ENCODE data around the gene TSPYL6. TPM values are rescaled to one million over a fixed set of nuclear protein-coding genes. Genes with fewer than 3 reads are reported as not detected.

The TSPYL6 gene
- polyA plus RNA-seq, 1 of the 3 experiments (the other 2 are of a cell fraction) = not detected

DNA sequence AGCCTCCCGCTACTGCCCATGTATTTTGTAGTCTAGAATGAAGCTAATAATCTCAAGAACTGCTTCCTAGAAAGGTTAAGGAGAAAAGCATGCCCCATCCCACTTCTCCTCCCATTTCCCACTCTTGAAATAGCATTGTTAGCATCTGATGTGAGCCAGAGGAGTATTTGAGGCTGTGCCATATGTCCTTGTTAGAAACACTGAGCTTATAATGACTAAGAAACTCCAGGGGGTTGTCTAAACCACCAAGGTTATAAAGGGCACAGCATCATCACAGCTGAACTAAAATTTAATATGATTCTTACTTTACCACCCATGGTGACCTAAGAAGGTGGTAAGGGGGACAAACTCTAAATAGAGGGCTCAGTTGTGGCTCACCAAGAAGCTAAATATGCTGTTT lies 16.6 kb downstream of the TSPYL6 start:
- H3K36me3 ChIP-seq (replicated peaks in 1 of 2; ENCODE audit: control insufficient read depth in 1 of 2, insufficient read depth in 2 of 2, low read length in 1 of 2) = no peaks in the 10 kb centered on the region
- no peak overlapping the region for H3K9ac ChIP-seq
- 82% methylated on average over 1 of the region's 1 CpG for WGBS (ENCODE audit: low lambda C conversion rate)
- H3K79me2 ChIP-seq (ENCODE audit: insufficient read depth) = no peaks in the 10 kb centered on the region
- no peaks in the 10 kb centered on the region for H3K9me2 ChIP-seq
- H3K27me3 ChIP-seq (ENCODE audit: insufficient read depth) = no peaks in the 10 kb centered on the region
- H3K9me3 ChIP-seq = no peaks in the 10 kb centered on the region
- peaks cover 0 to 13% of the 10 kb centered on the region in 2 experiments; a peak in 1 of 4 replicates for H3K4me1 ChIP-seq (ENCODE audit: control insufficient read depth in 1 of 2, insufficient read depth in 2 of 2, low read depth in 1 of 2, low read length in 1 of 2)
- peaks cover 5% of the 10 kb centered on the region for H3F3A ChIP-seq (replicated peaks; ENCODE audit: insufficient read depth)
- H3K4me2 ChIP-seq = peak overlapping the region; percentile 6; the same call in 1 of the 2 replicates
- no peak overlapping the region for H2AFZ ChIP-seq (ENCODE audit: low read depth)
- no peak for DNase-seq
- peak overlapping the region in 1 of 2 experiments; percentile 49; a peak in 2 of 4 replicates for H3K27ac ChIP-seq (ENCODE audit: low read depth in 2 of 2, low read length in 1 of 2)
- CTCF ChIA-PET = interaction anchor here (0.8 to 1.1 kb wide), 2 partner anchors 11 to 15 kb away, joined by 3 read pairs; no protein-coding TSS in a partner anchor
- POLR2A ChIA-PET = no interaction called here
- no peaks in the 10 kb centered on the region for H4K20me1 ChIP-seq (ENCODE audit: insufficient read depth)
- TF ChIP-seq EP300 (IDR thresholded peaks at IDR 0.05; ENCODE audit: borderline replicate concordance in 1 of 2, low read depth in 1 of 2, low read length in 1 of 2) (no peak), GATA2 (CRISPR knock-in tag; IDR thresholded peaks at IDR 0.05) (no peak), TCF12 (IDR thresholded peaks at IDR 0.05) (peak; percentile 45), SIN3A (IDR thresholded peaks at IDR 0.05; ENCODE audit: borderline replicate concordance, low read depth, low read length) (no peak), FOSL2 (IDR thresholded peaks at IDR 0.05; ENCODE audit: borderline replicate concordance, low read depth) (peak; percentile 17; the same call in 1 of the 2 replicates)
- H3K4me3 ChIP-seq (ENCODE audit: low read depth in 2 of 2, low read length in 1 of 2) = no peak overlapping the region

DNA sequence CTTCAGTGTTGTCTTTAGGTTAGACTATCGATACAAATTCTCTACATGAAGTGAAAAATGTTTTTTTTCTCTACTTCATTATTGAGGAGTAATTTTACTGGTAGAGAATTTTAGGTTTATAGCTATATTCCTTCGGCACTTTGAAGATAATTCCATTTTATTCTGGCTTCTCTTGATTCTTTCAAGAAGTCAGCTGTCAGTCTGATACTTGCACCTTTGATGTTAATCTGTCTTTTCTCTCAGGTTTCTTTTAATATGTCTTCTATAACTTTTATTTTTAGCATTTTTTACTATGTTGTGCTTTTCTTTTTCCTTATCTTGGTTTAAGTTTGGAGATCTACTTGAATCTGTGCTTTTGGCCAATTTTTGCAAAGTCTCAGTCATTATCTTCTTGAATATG lies 18.6 kb downstream of the TSPYL6 start:
- H3K4me3 ChIP-seq (ENCODE audit: low read depth in 2 of 2, low read length in 1 of 2) = no peak overlapping the region
- H3K36me3 ChIP-seq (replicated peaks in 1 of 2; ENCODE audit: control insufficient read depth in 1 of 2, insufficient read depth in 2 of 2, low read length in 1 of 2) = no peaks in the 10 kb centered on the region
- no peaks in the 10 kb centered on the region for H3K9me2 ChIP-seq
- WGBS (ENCODE audit: low lambda C conversion rate) = 48% methylated on average over 2 of the region's 2 CpGs
- H3K9me3 ChIP-seq = no peaks in the 10 kb centered on the region
- ChIA-PET POLR2A (no interaction called here), CTCF (no interaction called here)
- no peak overlapping the region for H3K9ac ChIP-seq
- TF ChIP-seq GATA2 (CRISPR knock-in tag; IDR thresholded peaks at IDR 0.05) (no peak), SMC3 (IDR thresholded peaks at IDR 0.05; ENCODE audit: low read depth, low read length) (no peak), NFIC (IDR thresholded peaks at IDR 0.05; ENCODE audit: borderline replicate concordance) (no peak), TCF12 (IDR thresholded peaks at IDR 0.05) (no peak), RXRA (IDR thresholded peaks at IDR 0.05; ENCODE audit: borderline replicate concordance, low read depth) (no peak), ELF1 (IDR thresholded peaks at IDR 0.05) (no peak), RFX5 (IDR thresholded peaks at IDR 0.05; ENCODE audit: low read length) (no peak), FOXJ3 (CRISPR knock-in tag; IDR thresholded peaks at IDR 0.05) (no peak), RCOR1 (IDR thresholded peaks at IDR 0.05; ENCODE audit: low read length) (no peak), NRF1 (IDR thresholded peaks at IDR 0.05; ENCODE audit: low read depth, low read length) (no peak), POLR2AphosphoS5 (IDR thresholded peaks at IDR 0.05; ENCODE audit: low read depth, low read length) (no peak), RAD21 (IDR thresholded peaks at IDR 0.05; ENCODE audit: low read length) (no peak), EZH2phosphoT487 (IDR thresholded peaks at IDR 0.05; ENCODE audit: borderline replicate concordance, low read depth) (no peak), MEF2A (IDR thresholded peaks at IDR 0.05; ENCODE audit: borderline replicate concordance, low read depth) (no peak)
- TF ChIP-seq, protein P1, sequence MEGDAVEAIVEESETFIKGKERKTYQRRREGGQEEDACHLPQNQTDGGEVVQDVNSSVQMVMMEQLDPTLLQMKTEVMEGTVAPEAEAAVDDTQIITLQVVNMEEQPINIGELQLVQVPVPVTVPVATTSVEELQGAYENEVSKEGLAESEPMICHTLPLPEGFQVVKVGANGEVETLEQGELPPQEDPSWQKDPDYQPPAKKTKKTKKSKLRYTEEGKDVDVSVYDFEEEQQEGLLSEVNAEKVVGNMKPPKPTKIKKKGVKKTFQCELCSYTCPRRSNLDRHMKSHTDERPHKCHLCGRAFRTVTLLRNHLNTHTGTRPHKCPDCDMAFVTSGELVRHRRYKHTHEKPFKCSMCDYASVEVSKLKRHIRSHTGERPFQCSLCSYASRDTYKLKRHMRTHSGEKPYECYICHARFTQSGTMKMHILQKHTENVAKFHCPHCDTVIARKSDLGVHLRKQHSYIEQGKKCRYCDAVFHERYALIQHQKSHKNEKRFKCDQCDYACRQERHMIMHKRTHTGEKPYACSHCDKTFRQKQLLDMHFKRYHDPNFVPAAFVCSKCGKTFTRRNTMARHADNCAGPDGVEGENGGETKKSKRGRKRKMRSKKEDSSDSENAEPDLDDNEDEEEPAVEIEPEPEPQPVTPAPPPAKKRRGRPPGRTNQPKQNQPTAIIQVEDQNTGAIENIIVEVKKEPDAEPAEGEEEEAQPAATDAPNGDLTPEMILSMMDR (IDR thresholded peaks at IDR 0.05) = no peak
- TF ChIP-seq, protein P2, sequence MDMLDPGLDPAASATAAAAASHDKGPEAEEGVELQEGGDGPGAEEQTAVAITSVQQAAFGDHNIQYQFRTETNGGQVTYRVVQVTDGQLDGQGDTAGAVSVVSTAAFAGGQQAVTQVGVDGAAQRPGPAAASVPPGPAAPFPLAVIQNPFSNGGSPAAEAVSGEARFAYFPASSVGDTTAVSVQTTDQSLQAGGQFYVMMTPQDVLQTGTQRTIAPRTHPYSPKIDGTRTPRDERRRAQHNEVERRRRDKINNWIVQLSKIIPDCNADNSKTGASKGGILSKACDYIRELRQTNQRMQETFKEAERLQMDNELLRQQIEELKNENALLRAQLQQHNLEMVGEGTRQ (IDR thresholded peaks at IDR 0.05; ENCODE audit: borderline replicate concordance, low read depth, low read length) = no peak
- TF ChIP-seq, protein P3, sequence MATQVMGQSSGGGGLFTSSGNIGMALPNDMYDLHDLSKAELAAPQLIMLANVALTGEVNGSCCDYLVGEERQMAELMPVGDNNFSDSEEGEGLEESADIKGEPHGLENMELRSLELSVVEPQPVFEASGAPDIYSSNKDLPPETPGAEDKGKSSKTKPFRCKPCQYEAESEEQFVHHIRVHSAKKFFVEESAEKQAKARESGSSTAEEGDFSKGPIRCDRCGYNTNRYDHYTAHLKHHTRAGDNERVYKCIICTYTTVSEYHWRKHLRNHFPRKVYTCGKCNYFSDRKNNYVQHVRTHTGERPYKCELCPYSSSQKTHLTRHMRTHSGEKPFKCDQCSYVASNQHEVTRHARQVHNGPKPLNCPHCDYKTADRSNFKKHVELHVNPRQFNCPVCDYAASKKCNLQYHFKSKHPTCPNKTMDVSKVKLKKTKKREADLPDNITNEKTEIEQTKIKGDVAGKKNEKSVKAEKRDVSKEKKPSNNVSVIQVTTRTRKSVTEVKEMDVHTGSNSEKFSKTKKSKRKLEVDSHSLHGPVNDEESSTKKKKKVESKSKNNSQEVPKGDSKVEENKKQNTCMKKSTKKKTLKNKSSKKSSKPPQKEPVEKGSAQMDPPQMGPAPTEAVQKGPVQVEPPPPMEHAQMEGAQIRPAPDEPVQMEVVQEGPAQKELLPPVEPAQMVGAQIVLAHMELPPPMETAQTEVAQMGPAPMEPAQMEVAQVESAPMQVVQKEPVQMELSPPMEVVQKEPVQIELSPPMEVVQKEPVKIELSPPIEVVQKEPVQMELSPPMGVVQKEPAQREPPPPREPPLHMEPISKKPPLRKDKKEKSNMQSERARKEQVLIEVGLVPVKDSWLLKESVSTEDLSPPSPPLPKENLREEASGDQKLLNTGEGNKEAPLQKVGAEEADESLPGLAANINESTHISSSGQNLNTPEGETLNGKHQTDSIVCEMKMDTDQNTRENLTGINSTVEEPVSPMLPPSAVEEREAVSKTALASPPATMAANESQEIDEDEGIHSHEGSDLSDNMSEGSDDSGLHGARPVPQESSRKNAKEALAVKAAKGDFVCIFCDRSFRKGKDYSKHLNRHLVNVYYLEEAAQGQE (IDR thresholded peaks at IDR 0.05; ENCODE audit: low read depth, low read length) = no peak
- H3K4me2 ChIP-seq = no peak overlapping the region
- DNase-seq = no peak
- H3K4me1 ChIP-seq (ENCODE audit: control insufficient read depth in 1 of 2, insufficient read depth in 2 of 2, low read depth in 1 of 2, low read length in 1 of 2) = peaks cover 0 to 13% of the 10 kb centered on the region in 2 experiments; a peak in 1 of 4 replicates
- H3K27me3 ChIP-seq (ENCODE audit: insufficient read depth) = no peaks in the 10 kb centered on the region
- peaks cover 5% of the 10 kb centered on the region for H3F3A ChIP-seq (replicated peaks; ENCODE audit: insufficient read depth)
- no peak overlapping the region for H2AFZ ChIP-seq (ENCODE audit: low read depth)
- no peak overlapping the region for H3K27ac ChIP-seq (ENCODE audit: low read depth in 2 of 2, low read length in 1 of 2)
- H4K20me1 ChIP-seq (ENCODE audit: insufficient read depth) = no peaks in the 10 kb centered on the region
- no peaks in the 10 kb centered on the region for H3K79me2 ChIP-seq (ENCODE audit: insufficient read depth)

All from SK-N-SH (cell line).